Glutamatergic neuron (in vitro differentiated cells): Measurements from ENCODE around the gene PANX2. TPM values are rescaled to one million over a fixed set of nuclear protein-coding genes. Genes with fewer than 3 reads are reported as not detected.
A peak's percentile ranks its signal among the peaks of the same experiment; 100 is the strongest.

Experiments used
- DNase-seq: peaks from one replicate; pipeline ENCODE4 v3.0.0; 2022
- H3K27ac Mint-ChIP-seq: one replicate; pipeline ENCODE4 v1.8.0; 2020; ENCODE audit warnings: mild to moderate bottlenecking, mixed read lengths, inconsistent platforms; ENCODE audit not compliant: unreplicated experiment
- H3K27me3 Mint-ChIP-seq: one replicate; pipeline ENCODE4 v1.8.0; 2020; ENCODE audit warnings: mild to moderate bottlenecking, moderate library complexity, mixed read lengths, inconsistent platforms; ENCODE audit not compliant: unreplicated experiment
- H3K36me3 Mint-ChIP-seq: one replicate; pipeline ENCODE4 v1.8.0; 2020; ENCODE audit warnings: mild to moderate bottlenecking, mixed read lengths, inconsistent platforms; ENCODE audit not compliant: unreplicated experiment
- H3K4me1 Mint-ChIP-seq: one replicate; pipeline ENCODE4 v1.8.0; 2020; ENCODE audit warnings: mild to moderate bottlenecking, low read depth, mixed read lengths, inconsistent platforms; ENCODE audit not compliant: unreplicated experiment
- H3K4me3 Mint-ChIP-seq: one replicate; pipeline ENCODE4 v1.8.0; 2020; ENCODE audit warnings: mild to moderate bottlenecking, mixed read lengths, inconsistent platforms; ENCODE audit not compliant: unreplicated experiment
- H3K9me3 Mint-ChIP-seq: one replicate; pipeline ENCODE4 v1.8.0; 2020; ENCODE audit warnings: mild to moderate bottlenecking, moderate library complexity, mixed read lengths, inconsistent platforms; ENCODE audit not compliant: unreplicated experiment
- total RNA-seq: library from RNA; stranded (reverse); fragmentation: NEBNext Ultra II Directional; extraction: Animal tissue kit (Norgen Biotek cat#: 25700); gene quantifications from one replicate; pipeline ENCODE4 v1.2.1, GENCODE V29; 2021; ENCODE audit not compliant: unreplicated experiment
- TF ChIP-seq, protein P1 (sequence below): fragments of 200-600 bp; sonication (generic); IDR thresholded peaks from one replicate; pipeline ENCODE4 v1.5.0; 2021; ENCODE audit not compliant: partially characterized antibody, unreplicated experiment

The PANX2 gene
- total RNA-seq, 1 donor from 2014 or later = 1.8 TPM

- Mint-ChIP-seq H3K27me3 (peaks cover 5% of the 10 kb centered on the region), H3K27ac (peak overlapping the region; percentile 80), H3K36me3 (no peaks in the 10 kb centered on the region), H3K9me3 (peaks cover 5% of the 10 kb centered on the region), H3K4me3 (peak overlapping the region; percentile 89), H3K4me1 (peaks cover 9% of the 10 kb centered on the region)
- TF ChIP-seq, protein P1, sequence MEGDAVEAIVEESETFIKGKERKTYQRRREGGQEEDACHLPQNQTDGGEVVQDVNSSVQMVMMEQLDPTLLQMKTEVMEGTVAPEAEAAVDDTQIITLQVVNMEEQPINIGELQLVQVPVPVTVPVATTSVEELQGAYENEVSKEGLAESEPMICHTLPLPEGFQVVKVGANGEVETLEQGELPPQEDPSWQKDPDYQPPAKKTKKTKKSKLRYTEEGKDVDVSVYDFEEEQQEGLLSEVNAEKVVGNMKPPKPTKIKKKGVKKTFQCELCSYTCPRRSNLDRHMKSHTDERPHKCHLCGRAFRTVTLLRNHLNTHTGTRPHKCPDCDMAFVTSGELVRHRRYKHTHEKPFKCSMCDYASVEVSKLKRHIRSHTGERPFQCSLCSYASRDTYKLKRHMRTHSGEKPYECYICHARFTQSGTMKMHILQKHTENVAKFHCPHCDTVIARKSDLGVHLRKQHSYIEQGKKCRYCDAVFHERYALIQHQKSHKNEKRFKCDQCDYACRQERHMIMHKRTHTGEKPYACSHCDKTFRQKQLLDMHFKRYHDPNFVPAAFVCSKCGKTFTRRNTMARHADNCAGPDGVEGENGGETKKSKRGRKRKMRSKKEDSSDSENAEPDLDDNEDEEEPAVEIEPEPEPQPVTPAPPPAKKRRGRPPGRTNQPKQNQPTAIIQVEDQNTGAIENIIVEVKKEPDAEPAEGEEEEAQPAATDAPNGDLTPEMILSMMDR = no peak
- DNase-seq = no peak
These were observed 15.7 kb downstream of the PANX2 start for GRCh38 chr22:50186181-50186714.

GRCh38 chr22:50186761-50187523 is 16.4 kb downstream of the PANX2 start:
- H3K36me3 Mint-ChIP-seq = no peaks in the 10 kb centered on the region
- H3K9me3 Mint-ChIP-seq = peaks cover 8% of the 10 kb centered on the region
- H3K27ac Mint-ChIP-seq = peak overlapping the region; percentile 80
- peak overlapping the region; percentile 89 for H3K4me3 Mint-ChIP-seq
- DNase-seq = peak; percentile 58
- peaks cover 8% of the 10 kb centered on the region for H3K27me3 Mint-ChIP-seq
- H3K4me1 Mint-ChIP-seq = peaks cover 13% of the 10 kb centered on the region
- TF ChIP-seq, protein P1 = no peak

GRCh38 chr22:50188356-50188755 is 17.8 kb downstream of the PANX2 start:
- DNase-seq = no peak
- TF ChIP-seq, protein P1 = no peak
- Mint-ChIP-seq H3K36me3 (no peaks in the 10 kb centered on the region), H3K27me3 (peaks cover 8% of the 10 kb centered on the region), H3K9me3 (peaks cover 8% of the 10 kb centered on the region), H3K4me3 (no peak overlapping the region), H3K4me1 (peaks cover 13% of the 10 kb centered on the region), H3K27ac (no peak overlapping the region)

- peaks cover 6% of the 10 kb centered on the region for H3K27me3 Mint-ChIP-seq
- H3K27ac Mint-ChIP-seq = peak overlapping the region; percentile 78
- peak overlapping the region; percentile 74 for H3K4me3 Mint-ChIP-seq
- H3K36me3 Mint-ChIP-seq = no peaks in the 10 kb centered on the region
- TF ChIP-seq, protein P1 = no peak
- H3K4me1 Mint-ChIP-seq = peaks cover 13% of the 10 kb centered on the region
- DNase-seq = no peak
- H3K9me3 Mint-ChIP-seq = peaks cover 8% of the 10 kb centered on the region
These were observed 18.8 kb downstream of the PANX2 start for GRCh38 chr22:50189184-50189848.

GRCh38 chr22:50189849-50190181 is 19.3 kb downstream of the PANX2 start:
- H3K27ac Mint-ChIP-seq = no peak overlapping the region
- H3K36me3 Mint-ChIP-seq = no peaks in the 10 kb centered on the region
- peaks cover 13% of the 10 kb centered on the region for H3K4me1 Mint-ChIP-seq
- peaks cover 6% of the 10 kb centered on the region for H3K27me3 Mint-ChIP-seq
- peaks cover 8% of the 10 kb centered on the region for H3K9me3 Mint-ChIP-seq
- H3K4me3 Mint-ChIP-seq = peak overlapping the region; percentile 52
- no peak for DNase-seq
- TF ChIP-seq, protein P1 = no peak
